Central memory CD8-positive, alpha-beta T cell (primary cell): ENCODE results near the gene RARA.
A peak's percentile ranks its signal among the peaks of the same experiment; 100 is the strongest.

ENCODE experiments used
- ATAC-seq: fragments of 150-1000 bp; cut with Tn5 transposase; replicated peaks from 2 replicates; pipeline ENCODE4 v1.10.0; 2022; ENCODE audit warnings: mild to moderate bottlenecking, moderate FRiP score, moderate number of reproducible peaks; ENCODE audit not compliant: poor library complexity, severe bottlenecking; ENCODE audit errors: extremely low read depth
- DNase-seq, 2 donors: peaks; one replicate each; pipeline ENCODE4 v3.0.0; 2021; ENCODE audit warnings: low spot score in 2 of 2
- H3K27ac Mint-ChIP-seq: one replicate; pipeline ENCODE4 v1.8.0; 2022; ENCODE audit warnings: low read depth, mild to moderate bottlenecking, moderate library complexity, mixed read lengths
- H3K27me3 Mint-ChIP-seq: one replicate; pipeline ENCODE4 v1.8.0; 2022; ENCODE audit warnings: mixed read lengths
- H3K36me3 Mint-ChIP-seq: one replicate; pipeline ENCODE4 v1.8.0; 2022; ENCODE audit warnings: mild to moderate bottlenecking, moderate library complexity, mixed read lengths; ENCODE audit not compliant: insufficient read depth
- H3K4me1 Mint-ChIP-seq: one replicate; pipeline ENCODE4 v1.8.0; 2022; ENCODE audit warnings: mixed read lengths
- H3K4me3 Mint-ChIP-seq: one replicate; pipeline ENCODE4 v1.8.0; 2022; ENCODE audit warnings: mild to moderate bottlenecking, moderate library complexity, mixed read lengths
- H3K9me3 Mint-ChIP-seq: one replicate; pipeline ENCODE4 v1.8.0; 2022; ENCODE audit warnings: mixed read lengths

The RARA gene

DNA sequence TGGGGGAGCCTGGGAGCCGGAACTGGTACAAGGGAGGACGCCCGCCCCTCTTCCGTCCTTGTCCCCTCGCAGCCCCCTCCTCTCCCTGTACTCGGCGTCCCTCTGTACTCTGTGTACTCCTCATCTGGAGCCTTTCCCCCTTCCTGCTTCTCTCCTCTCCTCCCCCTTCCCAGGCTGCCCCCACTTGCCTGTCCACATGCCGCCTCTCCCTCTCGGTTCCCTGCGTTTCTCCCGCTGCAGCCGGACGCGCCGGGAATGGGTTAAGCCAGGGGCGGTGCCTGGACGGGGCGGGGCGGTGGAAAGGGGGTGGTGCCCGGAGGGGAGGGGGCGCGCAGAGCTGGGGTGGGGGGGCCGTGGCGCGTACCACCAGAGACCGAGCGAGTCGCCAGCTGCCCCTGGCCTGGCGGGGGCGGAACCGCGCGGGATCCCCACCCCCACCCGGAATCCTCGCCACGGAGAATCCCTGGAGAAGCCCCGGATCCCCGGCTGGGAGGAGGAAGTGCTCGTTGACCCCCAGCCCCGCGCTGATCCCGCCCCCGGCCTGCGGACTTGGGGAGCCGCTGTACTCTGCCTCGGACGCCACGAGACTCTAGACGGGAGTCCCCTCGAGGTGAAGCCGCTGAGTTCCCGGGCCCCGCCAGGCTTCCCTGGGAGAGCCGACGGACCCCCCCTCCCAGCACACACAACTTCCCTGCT, 33.0 kb downstream of the RARA start:
- Mint-ChIP-seq H3K27me3 (no peaks in the 10 kb centered on the region), H3K27ac (peak overlapping the region; percentile 89), H3K4me1 (peaks cover 65% of the 10 kb centered on the region), H3K4me3 (peak overlapping the region; percentile 61), H3K36me3 (peaks cover 32% of the 10 kb centered on the region), H3K9me3 (no peaks in the 10 kb centered on the region)
- DNase-seq (no peak), ATAC-seq (no peak)

DNA sequence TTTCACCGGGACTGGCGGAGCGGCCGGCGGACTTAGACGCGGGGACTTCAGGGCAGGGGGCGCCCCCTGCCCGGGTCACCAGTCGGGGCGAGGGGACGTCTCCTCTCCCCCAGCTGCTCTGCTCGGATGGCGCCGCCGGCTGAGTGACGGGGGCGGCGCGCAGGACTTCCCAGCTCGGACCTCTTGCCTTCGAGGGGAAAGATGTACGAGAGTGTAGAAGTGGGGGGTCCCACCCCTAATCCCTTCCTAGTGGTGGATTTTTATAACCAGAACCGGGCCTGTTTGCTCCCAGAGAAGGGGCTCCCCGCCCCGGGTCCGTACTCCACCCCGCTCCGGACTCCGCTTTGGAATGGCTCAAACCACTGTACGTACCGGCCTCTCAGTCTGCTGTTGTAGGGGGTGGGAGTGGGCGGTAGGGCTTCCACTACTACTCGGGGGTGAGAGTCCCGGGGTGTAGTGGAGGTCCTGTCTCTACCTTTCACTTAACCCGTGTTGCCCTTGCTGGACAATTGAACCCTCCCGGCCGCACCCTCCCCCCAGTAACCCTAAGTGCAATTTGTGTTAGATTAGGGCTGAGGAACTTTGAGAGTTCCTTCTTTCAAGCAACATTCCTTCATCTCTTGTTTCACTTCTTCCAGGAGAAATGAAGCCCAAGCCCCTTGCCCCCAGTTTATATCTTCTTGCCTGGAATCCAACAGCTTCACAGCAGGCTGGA, 33.7 kb downstream of the RARA start:
- ATAC-seq (no peak), DNase-seq (no peak)
- H3K27ac Mint-ChIP-seq = peak overlapping the region; percentile 89
- no peaks in the 10 kb centered on the region for H3K9me3 Mint-ChIP-seq
- H3K4me3 Mint-ChIP-seq = peak overlapping the region; percentile 61
- no peaks in the 10 kb centered on the region for H3K27me3 Mint-ChIP-seq
- peaks cover 32% of the 10 kb centered on the region for H3K36me3 Mint-ChIP-seq
- peaks cover 65% of the 10 kb centered on the region for H3K4me1 Mint-ChIP-seq

DNA sequence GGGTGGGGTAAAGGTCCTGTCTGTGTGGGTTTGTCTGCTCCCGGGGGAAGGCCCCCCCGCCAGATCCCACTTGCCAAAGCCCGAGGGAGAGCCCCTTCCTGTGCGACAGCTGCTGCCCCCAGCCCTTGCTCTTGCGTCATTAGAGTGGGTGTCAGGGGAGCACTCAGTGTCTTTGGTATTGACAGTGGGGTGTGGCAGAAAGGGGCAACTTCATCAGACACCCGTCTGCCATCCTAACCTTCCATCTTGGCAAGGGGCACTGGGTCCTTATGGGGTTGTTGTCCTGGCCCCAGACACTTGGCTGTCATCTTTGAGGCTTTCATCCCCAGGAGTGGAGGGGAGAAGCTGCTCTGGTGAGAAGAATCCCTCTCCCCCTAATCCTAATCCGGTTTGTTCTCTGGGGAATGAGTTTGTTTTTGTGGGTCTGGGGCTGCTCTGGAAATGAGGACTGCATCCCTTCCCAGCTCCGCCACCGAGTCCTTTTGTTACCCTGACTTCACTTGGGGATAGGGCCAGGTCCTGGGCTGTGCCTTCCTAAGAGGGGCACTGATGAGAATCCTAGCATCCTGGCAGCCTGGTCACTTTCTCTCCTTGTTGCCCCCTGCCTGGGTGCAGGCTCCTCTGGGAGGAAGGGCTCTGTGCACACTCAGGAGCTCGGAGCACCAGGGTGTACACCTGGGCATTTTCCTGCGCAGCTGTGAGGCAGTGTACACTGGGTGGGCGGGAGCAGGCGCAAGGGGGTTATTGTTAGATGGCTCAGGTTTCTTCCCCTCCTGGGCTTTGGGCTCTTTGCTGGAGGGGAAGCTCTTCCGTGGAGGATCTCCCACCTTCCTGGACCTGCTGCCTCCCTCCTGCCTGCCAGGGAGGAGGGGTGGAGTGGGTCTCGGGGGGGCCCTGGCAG, 34.5 kb downstream of the RARA start:
- no peaks in the 10 kb centered on the region for H3K9me3 Mint-ChIP-seq
- H3K36me3 Mint-ChIP-seq = peaks cover 31% of the 10 kb centered on the region
- peak overlapping the region; percentile 89 for H3K27ac Mint-ChIP-seq
- no peaks in the 10 kb centered on the region for H3K27me3 Mint-ChIP-seq
- DNase-seq = no peak
- H3K4me3 Mint-ChIP-seq = peak overlapping the region; percentile 61
- H3K4me1 Mint-ChIP-seq = peaks cover 64% of the 10 kb centered on the region
- no peak for ATAC-seq

DNA sequence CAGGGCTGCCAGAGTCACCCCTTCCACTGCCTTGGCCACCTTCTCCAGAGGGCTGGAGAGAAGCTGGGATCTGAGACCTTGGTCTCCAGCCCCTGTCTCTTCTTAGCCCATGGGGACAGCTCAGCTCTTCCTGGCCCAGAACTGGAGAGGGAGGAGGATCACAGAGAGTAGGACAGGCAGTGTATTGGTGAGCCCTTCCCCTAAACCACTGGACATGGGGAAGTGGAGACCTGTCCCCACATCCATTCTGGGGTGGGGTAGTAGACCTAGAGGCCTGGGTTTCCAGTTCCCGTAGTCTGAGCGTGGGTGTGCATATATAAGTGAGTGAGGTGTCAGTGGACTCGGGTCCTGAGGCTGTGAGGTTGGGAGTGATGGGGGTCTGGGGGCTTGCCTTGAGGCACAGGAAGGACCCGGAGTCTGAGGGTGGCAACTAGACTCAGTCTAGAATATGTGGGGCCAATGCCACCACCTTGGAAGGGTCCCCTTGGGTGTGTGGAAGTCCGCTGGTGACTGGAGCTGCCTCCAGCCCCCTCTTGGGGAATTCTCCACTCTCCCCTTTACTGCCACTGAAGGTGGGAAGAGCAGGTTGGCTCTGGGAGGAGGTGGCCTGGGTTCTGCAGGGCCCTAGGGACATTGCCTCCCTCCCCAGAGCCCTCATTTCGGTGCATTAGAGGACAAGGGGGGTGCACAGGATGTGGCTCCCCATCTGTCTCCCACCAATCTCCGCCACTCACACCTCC, 35.6 kb downstream of the RARA start:
- H3K27me3 Mint-ChIP-seq = no peaks in the 10 kb centered on the region
- H3K27ac Mint-ChIP-seq = peak overlapping the region; percentile 89
- ATAC-seq (peak; percentile 31), DNase-seq (no peak)
- H3K9me3 Mint-ChIP-seq = no peaks in the 10 kb centered on the region
- H3K4me1 Mint-ChIP-seq = peaks cover 64% of the 10 kb centered on the region
- H3K4me3 Mint-ChIP-seq = peak overlapping the region; percentile 61
- H3K36me3 Mint-ChIP-seq = peaks cover 31% of the 10 kb centered on the region

DNA sequence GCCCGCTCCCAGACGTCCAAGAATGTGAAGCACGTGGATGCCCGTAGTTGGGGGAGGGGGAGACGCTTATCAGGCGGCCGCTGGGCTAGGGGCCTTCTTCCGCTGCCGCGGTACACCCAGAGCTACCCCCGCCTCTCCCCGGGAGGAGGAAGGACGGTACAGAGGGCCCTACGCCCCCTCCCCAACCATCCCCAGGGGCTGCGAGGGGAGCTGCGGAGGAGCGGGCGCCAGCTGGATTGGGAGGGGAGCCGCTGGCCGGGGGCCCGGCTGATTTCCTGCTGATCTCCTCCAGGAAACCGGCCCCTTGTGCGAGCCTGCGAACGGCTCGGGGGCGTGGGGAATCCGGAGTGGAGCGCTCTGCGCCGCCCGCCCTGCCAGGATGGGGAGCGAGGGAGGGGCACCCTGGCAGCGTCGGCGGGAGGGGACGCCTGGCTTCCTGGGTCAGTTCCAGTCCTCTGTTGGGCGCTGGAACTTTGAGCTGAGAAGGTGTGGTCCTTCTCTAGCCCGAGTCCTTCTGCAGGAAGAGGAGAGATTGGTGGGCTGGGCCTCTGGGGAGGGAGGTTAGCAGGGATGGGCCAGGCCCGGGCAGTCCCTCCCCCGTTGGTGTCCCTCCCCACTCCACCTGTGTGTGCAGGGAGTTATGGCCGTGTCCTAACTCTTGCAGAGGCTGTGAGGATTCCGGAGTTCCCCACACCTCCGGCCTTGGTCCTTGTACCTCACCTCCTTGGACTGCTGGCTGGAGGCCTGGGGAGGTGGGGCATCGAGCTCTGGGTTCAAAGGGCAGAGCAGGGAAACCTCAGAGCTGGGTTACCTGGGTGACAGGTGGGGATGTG, 36.4 kb downstream of the RARA start:
- H3K4me3 Mint-ChIP-seq = peak overlapping the region; percentile 61
- H3K9me3 Mint-ChIP-seq = no peaks in the 10 kb centered on the region
- peaks cover 34% of the 10 kb centered on the region for H3K36me3 Mint-ChIP-seq

DNA sequence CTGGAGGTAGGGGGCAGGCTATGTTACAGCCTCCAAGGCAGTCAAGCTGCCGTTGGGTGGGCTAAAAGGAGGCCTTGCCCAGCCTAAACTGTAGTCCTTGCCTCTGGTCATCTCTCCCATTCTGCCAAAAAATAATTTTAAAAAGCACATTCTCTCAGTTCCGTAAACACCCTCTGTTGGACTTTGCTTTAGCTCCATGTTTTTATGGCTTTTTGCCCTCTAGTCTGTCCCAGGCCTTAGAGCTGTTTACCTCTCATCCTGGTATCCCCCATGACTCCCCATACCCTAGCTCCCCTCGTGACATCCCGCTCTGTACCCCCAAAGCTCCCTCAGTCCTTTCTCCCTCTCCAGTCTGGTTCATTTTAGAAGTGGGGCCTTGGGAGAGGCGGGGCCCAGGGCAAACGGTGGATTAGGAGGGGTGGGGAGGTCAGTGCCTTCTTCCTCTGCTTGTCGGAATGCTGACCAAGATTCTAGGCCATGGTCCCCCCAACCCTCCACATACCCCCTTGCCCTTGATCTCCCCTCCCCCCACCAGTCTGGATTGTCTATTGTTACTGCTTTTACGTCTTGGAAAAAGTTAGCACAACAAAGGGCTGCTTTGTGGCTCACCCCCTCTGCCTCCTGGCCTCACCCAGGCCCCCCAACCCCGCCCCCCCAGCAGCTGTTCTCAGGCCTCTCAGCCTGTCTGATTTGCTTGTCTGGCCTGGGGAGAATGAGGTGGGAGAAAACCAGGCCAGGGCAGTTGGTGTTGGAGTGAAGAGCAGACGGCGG, 37.2 kb downstream of the RARA start:
- peak overlapping the region; percentile 89 for H3K27ac Mint-ChIP-seq
- peaks cover 36% of the 10 kb centered on the region for H3K36me3 Mint-ChIP-seq
- H3K27me3 Mint-ChIP-seq = no peaks in the 10 kb centered on the region
- ATAC-seq (no peak), DNase-seq (no peak)
- H3K9me3 Mint-ChIP-seq = no peaks in the 10 kb centered on the region
- H3K4me3 Mint-ChIP-seq = peak overlapping the region; percentile 61
- peaks cover 57% of the 10 kb centered on the region for H3K4me1 Mint-ChIP-seq

More for the DNA sequence above, 36.4 kb downstream of the RARA start:
- H3K27me3 Mint-ChIP-seq = no peaks in the 10 kb centered on the region
- H3K27ac Mint-ChIP-seq = peak overlapping the region; percentile 89
- ATAC-seq = no peak
- peaks cover 64% of the 10 kb centered on the region for H3K4me1 Mint-ChIP-seq
- peak in 1 of 2 donors; percentile 53 for DNase-seq

DNA sequence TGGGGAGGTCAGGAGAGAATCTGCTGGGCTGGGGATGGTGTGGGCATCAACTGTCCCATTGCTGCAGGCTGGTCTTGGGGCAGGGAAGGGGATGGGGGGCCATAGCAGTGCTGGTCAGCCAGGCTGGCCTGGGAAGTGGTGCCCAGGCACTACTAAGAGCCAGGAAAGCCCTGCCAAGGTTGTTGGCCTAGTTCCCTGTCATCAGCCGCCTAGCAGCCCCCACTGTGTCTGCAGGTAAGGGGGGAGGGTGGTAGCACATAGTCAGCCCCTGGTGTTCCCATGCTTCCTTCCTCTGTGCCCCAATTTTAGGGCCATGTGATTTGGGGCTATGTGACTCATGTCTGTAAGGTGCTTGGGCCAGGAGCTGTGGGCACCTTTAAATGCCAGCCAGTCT, 37.8 kb downstream of the RARA start:
- Mint-ChIP-seq H3K36me3 (peaks cover 37% of the 10 kb centered on the region), H3K27me3 (no peaks in the 10 kb centered on the region), H3K4me3 (peak overlapping the region; percentile 31), H3K27ac (peak overlapping the region; percentile 35), H3K9me3 (no peaks in the 10 kb centered on the region), H3K4me1 (peaks cover 55% of the 10 kb centered on the region)
- DNase-seq (no peak), ATAC-seq (no peak)

DNA sequence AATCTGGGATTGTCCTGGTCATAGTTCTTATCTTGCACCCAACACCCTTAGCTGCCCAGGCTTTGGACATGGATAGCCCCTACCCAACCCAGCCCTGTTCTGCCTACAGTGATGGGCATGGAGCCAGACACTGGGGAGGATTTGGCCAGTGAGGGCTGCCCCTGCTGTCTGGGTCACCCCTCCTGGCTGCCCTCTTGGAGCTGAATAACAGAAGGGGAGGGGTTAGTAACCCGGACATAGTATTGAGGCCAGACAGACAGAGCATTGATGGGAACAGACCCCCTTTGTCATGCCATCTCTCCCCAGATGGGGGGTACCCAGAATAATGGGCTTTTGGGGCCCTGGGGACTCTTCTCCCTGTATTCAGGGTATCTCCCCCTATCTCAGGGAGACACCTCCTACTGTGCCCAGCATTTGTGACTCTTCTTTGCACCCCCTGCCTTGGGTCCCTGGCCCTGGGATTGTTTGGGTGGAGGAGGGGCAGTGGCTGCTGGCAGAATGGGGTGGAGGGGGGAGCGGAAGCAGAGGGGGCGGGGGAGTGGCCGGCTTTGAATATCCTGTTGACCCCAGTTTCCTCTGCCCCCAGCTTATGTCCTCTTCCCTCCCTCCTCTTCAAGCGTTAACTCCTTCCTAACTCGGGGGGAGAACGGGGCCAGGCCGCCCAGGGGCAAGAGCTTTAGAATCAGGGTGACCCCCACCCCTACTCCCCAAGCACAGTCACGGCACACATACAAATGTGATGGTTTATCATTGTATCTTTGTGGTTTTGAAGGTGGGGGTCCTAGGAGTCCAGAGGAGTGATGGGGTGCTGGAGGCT, 38.5 kb downstream of the RARA start:
- Mint-ChIP-seq H3K36me3 (peaks cover 40% of the 10 kb centered on the region), H3K27me3 (no peaks in the 10 kb centered on the region), H3K4me1 (peaks cover 59% of the 10 kb centered on the region), H3K4me3 (peak overlapping the region; percentile 31), H3K27ac (peak overlapping the region; percentile 49), H3K9me3 (no peaks in the 10 kb centered on the region)
- ATAC-seq = no peak
- DNase-seq = no peak

DNA sequence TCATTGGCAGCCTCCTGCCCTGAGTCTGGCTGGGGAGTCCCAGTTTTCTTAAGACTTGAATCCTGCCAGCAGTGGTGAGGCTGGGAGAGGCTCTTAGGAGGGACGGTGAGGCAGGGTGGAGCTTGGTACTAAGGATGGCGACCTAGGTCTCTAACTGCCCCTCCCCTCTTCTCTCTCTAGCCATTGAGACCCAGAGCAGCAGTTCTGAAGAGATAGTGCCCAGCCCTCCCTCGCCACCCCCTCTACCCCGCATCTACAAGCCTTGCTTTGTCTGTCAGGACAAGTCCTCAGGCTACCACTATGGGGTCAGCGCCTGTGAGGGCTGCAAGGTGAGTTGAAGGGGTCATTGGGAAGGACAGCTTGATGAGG, 39.1 kb downstream of the RARA start:
- Mint-ChIP-seq H3K9me3 (no peaks in the 10 kb centered on the region), H3K36me3 (peaks cover 34% of the 10 kb centered on the region), H3K4me3 (peak overlapping the region; percentile 20), H3K4me1 (peaks cover 59% of the 10 kb centered on the region), H3K27ac (peak overlapping the region; percentile 49), H3K27me3 (no peaks in the 10 kb centered on the region)
- ATAC-seq = no peak
- no peak for DNase-seq

DNA sequence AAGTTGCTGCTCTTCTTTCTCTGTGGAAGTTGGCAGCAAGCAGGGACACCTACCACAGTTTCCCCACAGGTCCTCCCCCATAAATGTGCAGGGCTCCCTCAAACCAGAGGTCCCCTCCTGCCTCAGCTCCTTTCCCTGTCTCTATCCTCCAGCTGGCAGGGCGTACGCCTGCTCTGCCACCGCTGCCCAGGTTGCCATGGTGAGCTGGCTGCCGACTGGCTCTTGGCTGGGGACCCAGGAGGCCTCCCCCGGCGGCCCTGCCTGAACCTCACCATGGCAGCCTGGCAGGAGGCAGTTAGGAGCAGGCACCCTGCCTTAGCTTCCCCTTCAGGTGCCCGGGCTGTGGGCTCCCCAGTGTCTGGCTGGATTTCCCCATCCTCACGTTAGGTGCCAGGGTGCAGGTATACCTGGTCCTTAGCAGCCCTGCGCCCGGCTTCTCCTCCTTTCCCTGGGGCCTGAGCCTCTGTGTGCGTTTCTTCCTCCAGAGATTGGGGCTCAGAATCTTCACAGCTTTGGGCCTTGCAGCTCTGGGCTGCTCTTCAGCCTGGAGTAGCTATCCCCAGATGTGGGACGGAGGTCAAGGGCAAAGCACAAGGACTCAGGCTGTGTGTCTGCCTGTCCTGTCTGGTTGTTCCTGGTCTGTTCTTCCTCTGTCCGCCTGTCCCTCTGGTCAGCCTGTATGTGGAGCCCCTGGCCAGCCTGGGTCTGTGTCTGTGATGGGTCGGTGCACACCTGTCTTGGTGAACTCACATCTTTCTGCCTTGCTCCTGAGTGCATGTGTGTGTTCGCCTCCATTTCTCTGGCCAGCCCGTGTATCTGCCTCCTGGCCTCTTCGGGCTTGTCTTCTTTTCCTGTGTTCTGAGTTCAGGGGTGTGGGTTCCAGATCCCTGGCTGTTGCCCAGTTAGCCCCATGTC, 39.8 kb downstream of the RARA start:
- Mint-ChIP-seq H3K27me3 (no peaks in the 10 kb centered on the region), H3K4me3 (no peak overlapping the region), H3K36me3 (peaks cover 38% of the 10 kb centered on the region), H3K4me1 (peaks cover 54% of the 10 kb centered on the region), H3K27ac (peak overlapping the region; percentile 52), H3K9me3 (no peaks in the 10 kb centered on the region)
- ATAC-seq (no peak), DNase-seq (no peak)
